SK-N-SH (cell line): ENCODE measurements around the gene TTC6. TPM values are rescaled to one million over a fixed set of nuclear protein-coding genes. Genes with fewer than 3 reads are reported as not detected.

ENCODE experiments used
- CTCF ChIA-PET: fragments of 300-600, 350-600 bp; formaldehyde crosslinking; extraction: SDS; loops from one replicate; lab custom pipeline; 2021; lab: Yijun Ruan, JAX
- POLR2A ChIA-PET: fragments of 350-600 bp; sonication (Branson Sonifier 250); formaldehyde crosslinking; extraction: SDS; loops from one replicate; lab custom pipeline; 2020; ENCODE audit warnings: antibody characterized with exemption, inconsistent platforms; lab: Yijun Ruan, JAX
- DNase-seq: peaks from one replicate; pipeline ENCODE4 v3.0.0; 2012
- H2AFZ ChIP-seq: fragments of 200-600 bp; sonication (generic); 2 replicates; pipeline ENCODE4 v1.8.1; 2016; ENCODE audit warnings: antibody characterized with exemption, mild to moderate bottlenecking, low read depth
- H3F3A ChIP-seq: fragments of 200-600 bp; sonication (generic); replicated peaks from 2 replicates; pipeline ENCODE3; 2016; ENCODE audit warnings: antibody characterized with exemption, mild to moderate bottlenecking; ENCODE audit not compliant: insufficient read depth
- H3K27ac ChIP-seq, 2 experiments: fragments of 200-500 bp in 1 of 2; fragments of 200-600 bp in 1 of 2; sonication (Bioruptor generic) in 1 of 2; sonication (generic), shearing (Covaris generic) in 1 of 2; 2 replicates each; pipeline versions ENCODE4 v1.5.1 to v1.6.1; 2014 to 2016; ENCODE audit warnings: low read depth in 2 of 2, inconsistent platforms in 1 of 2, low read length in 1 of 2, mild to moderate bottlenecking in 1 of 2, mixed read lengths in 1 of 2
- H3K27me3 ChIP-seq: fragments of 200-600 bp; sonication (generic), shearing (Covaris generic); 2 replicates; pipeline ENCODE4 v1.6.1; 2016; ENCODE audit warnings: mixed run types; ENCODE audit not compliant: insufficient read depth
- H3K36me3 ChIP-seq, 2 experiments: fragments of 200-500 bp in 1 of 2; fragments of 200-600 bp in 1 of 2; sonication (Bioruptor generic) in 1 of 2; sonication (generic) in 1 of 2; replicated peaks in 1 of 2; 2 replicates each; pipeline versions ENCODE3 to v1.5.1; 2014 to 2016; ENCODE audit warnings: low read length in 1 of 2, mild to moderate bottlenecking in 1 of 2; ENCODE audit not compliant: insufficient read depth in 2 of 2, control insufficient read depth in 1 of 2
- H3K4me1 ChIP-seq, 2 experiments: fragments of 200-500 bp in 1 of 2; fragments of 200-600 bp in 1 of 2; sonication (Bioruptor generic) in 1 of 2; sonication (generic), shearing (Covaris generic) in 1 of 2; 2 replicates each; pipeline versions ENCODE4 v1.5.1 to v1.6.1; 2014 to 2016; ENCODE audit warnings: low read depth in 1 of 2, low read length in 1 of 2, mixed run types in 1 of 2; ENCODE audit not compliant: insufficient read depth in 2 of 2, control insufficient read depth in 1 of 2
- H3K4me2 ChIP-seq: fragments of 200-600 bp; sonication (generic), shearing (Covaris generic); 2 replicates; pipeline ENCODE4 v1.6.1; 2017; ENCODE audit warnings: mixed run types
- H3K4me3 ChIP-seq, 2 experiments: fragments of 200-500 bp in 1 of 2; fragments of 200-600 bp in 1 of 2; sonication (Bioruptor generic) in 1 of 2; sonication (generic), shearing (Covaris generic) in 1 of 2; 2 replicates each; pipeline versions ENCODE4 v1.5.1 to v1.8.1; 2014 to 2016; ENCODE audit warnings: low read depth in 2 of 2, inconsistent platforms in 1 of 2, low read length in 1 of 2, mild to moderate bottlenecking in 1 of 2, mixed read lengths in 1 of 2, moderate library complexity in 1 of 2
- H3K79me2 ChIP-seq: fragments of 200-600 bp; sonication (generic); 2 replicates; pipeline ENCODE4 v1.8.1; 2017; ENCODE audit warnings: mild to moderate bottlenecking; ENCODE audit not compliant: insufficient read depth
- H3K9ac ChIP-seq: fragments of 200-600 bp; sonication (generic); 2 replicates; pipeline ENCODE4 v1.6.1; 2017; ENCODE audit warnings: mixed run types
- H3K9me2 ChIP-seq: fragments of 200-600 bp; sonication (generic); 2 replicates; pipeline ENCODE4 v1.6.1; 2017; ENCODE audit warnings: mixed run types
- H3K9me3 ChIP-seq: fragments of 200-600 bp; sonication (generic); 2 replicates; pipeline ENCODE4 v1.6.1; 2017; ENCODE audit warnings: mixed run types, mild to moderate bottlenecking, moderate library complexity
- H4K20me1 ChIP-seq: fragments of 200-600 bp; sonication (generic); 2 replicates; pipeline ENCODE4 v1.6.1; 2017; ENCODE audit warnings: mild to moderate bottlenecking, mixed run types; ENCODE audit not compliant: insufficient read depth
- CTCF ChIP-seq: fragments of 200-600 bp; sonication (generic); IDR thresholded peaks from 2 replicates; pipeline ENCODE4 v1.6.1; 2017; ENCODE audit warnings: antibody characterized with exemption, mild to moderate bottlenecking, moderate library complexity
- ELF1 ChIP-seq: IDR thresholded peaks from 2 replicates; pipeline ENCODE4 v1.4.0; 2012
- FOXM1 ChIP-seq: IDR thresholded peaks from 2 replicates; pipeline ENCODE4 v1.4.0; 2012; ENCODE audit warnings: low read depth, mild to moderate bottlenecking
- GABPA ChIP-seq: IDR thresholded peaks from 2 replicates; pipeline ENCODE4 v1.4.0; 2012; ENCODE audit warnings: low read depth, mild to moderate bottlenecking
- GATA2 ChIP-seq: sonication (generic); formaldehyde crosslinking; IDR thresholded peaks from 2 replicates; pipeline ENCODE4 v1.5.0; 2020; ENCODE audit warnings: mild to moderate bottlenecking, missing genetic modification reagents
- RAD21 ChIP-seq: IDR thresholded peaks from 2 replicates; pipeline ENCODE4 v1.6.1; 2012; ENCODE audit warnings: mild to moderate bottlenecking, low read length
- RFX5 ChIP-seq: IDR thresholded peaks from 2 replicates; pipeline ENCODE4 v1.6.1; 2012; ENCODE audit warnings: mild to moderate bottlenecking, improper control_type of control experiment, low read length
- RXRA ChIP-seq: IDR thresholded peaks from 2 replicates; pipeline ENCODE4 v1.4.0; 2012; ENCODE audit warnings: low read depth, mild to moderate bottlenecking, borderline replicate concordance
- SIN3A ChIP-seq: IDR thresholded peaks from 2 replicates; pipeline ENCODE4 v1.6.1; 2012; ENCODE audit warnings: low read depth, mild to moderate bottlenecking, low read length, moderate library complexity, borderline replicate concordance
- SMC3 ChIP-seq: IDR thresholded peaks from 2 replicates; pipeline ENCODE4 v1.6.1; 2012; ENCODE audit warnings: low read depth, low read length, improper control_type of control experiment
- TAF1 ChIP-seq: IDR thresholded peaks from 2 replicates; pipeline ENCODE4 v1.6.1; 2012; ENCODE audit warnings: low read depth, mild to moderate bottlenecking, low read length, moderate library complexity, borderline replicate concordance
- TEAD4 ChIP-seq: IDR thresholded peaks from 2 replicates; pipeline ENCODE4 v1.4.0; 2012; ENCODE audit warnings: mild to moderate bottlenecking, borderline replicate concordance; ENCODE audit not compliant: insufficient read depth
- YY1 ChIP-seq: IDR thresholded peaks from 2 replicates; pipeline ENCODE4 v1.4.0; 2012; ENCODE audit warnings: low read depth, mild to moderate bottlenecking
- WGBS: methylation state at CpG from one replicate; pipeline ENCODE4 v1.1.6; 2017; ENCODE audit warnings: low lambda C conversion rate; 5-methylcytosine and 5-hydroxymethylcytosine counted together
- polyA plus RNA-seq, 3 experiments: library from polyadenylated mRNA; depleted of rRNA; stranded (reverse); fragments of >200 nt; gene quantifications; 2 replicates each; pipeline ENCODE4 v1.2.3, GENCODE V29; 2012
- TF ChIP-seq, protein P1 (sequence below): IDR thresholded peaks from 2 replicates; pipeline ENCODE4 v1.6.1; 2012; ENCODE audit warnings: mild to moderate bottlenecking, low read depth, low read length, moderate library complexity
- TF ChIP-seq, protein P2 (sequence below): IDR thresholded peaks from 2 replicates; pipeline ENCODE4; 2012

TTC6 gene
- polyA plus RNA-seq, 1 of the 3 experiments (the other 2 are of a cell fraction) = not detected

DNA sequence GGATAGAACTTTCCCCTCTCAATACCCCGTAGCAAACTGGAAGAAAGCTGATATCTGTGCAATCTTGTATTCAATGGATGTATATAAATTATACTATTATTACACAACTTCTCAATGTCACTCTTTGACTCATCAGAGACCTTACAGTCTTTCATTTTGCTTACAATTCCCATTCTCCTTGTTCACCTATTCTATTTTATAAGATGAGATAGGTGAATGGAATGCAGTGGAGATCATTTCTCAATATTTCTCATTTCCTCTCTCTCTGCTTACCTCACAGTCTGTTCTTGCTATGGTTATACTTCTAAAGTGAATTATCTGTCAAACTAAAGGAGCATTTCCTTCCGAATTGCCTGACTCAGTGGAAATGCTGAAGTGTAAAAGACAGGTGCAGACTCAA is 15.3 kb upstream of the TTC6 start (continued):
- TF ChIP-seq, protein P1, sequence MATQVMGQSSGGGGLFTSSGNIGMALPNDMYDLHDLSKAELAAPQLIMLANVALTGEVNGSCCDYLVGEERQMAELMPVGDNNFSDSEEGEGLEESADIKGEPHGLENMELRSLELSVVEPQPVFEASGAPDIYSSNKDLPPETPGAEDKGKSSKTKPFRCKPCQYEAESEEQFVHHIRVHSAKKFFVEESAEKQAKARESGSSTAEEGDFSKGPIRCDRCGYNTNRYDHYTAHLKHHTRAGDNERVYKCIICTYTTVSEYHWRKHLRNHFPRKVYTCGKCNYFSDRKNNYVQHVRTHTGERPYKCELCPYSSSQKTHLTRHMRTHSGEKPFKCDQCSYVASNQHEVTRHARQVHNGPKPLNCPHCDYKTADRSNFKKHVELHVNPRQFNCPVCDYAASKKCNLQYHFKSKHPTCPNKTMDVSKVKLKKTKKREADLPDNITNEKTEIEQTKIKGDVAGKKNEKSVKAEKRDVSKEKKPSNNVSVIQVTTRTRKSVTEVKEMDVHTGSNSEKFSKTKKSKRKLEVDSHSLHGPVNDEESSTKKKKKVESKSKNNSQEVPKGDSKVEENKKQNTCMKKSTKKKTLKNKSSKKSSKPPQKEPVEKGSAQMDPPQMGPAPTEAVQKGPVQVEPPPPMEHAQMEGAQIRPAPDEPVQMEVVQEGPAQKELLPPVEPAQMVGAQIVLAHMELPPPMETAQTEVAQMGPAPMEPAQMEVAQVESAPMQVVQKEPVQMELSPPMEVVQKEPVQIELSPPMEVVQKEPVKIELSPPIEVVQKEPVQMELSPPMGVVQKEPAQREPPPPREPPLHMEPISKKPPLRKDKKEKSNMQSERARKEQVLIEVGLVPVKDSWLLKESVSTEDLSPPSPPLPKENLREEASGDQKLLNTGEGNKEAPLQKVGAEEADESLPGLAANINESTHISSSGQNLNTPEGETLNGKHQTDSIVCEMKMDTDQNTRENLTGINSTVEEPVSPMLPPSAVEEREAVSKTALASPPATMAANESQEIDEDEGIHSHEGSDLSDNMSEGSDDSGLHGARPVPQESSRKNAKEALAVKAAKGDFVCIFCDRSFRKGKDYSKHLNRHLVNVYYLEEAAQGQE = no peak
- TF ChIP-seq GABPA = no peak
- TF ChIP-seq CTCF = no peak
- no peak for TF ChIP-seq RXRA

DNA sequence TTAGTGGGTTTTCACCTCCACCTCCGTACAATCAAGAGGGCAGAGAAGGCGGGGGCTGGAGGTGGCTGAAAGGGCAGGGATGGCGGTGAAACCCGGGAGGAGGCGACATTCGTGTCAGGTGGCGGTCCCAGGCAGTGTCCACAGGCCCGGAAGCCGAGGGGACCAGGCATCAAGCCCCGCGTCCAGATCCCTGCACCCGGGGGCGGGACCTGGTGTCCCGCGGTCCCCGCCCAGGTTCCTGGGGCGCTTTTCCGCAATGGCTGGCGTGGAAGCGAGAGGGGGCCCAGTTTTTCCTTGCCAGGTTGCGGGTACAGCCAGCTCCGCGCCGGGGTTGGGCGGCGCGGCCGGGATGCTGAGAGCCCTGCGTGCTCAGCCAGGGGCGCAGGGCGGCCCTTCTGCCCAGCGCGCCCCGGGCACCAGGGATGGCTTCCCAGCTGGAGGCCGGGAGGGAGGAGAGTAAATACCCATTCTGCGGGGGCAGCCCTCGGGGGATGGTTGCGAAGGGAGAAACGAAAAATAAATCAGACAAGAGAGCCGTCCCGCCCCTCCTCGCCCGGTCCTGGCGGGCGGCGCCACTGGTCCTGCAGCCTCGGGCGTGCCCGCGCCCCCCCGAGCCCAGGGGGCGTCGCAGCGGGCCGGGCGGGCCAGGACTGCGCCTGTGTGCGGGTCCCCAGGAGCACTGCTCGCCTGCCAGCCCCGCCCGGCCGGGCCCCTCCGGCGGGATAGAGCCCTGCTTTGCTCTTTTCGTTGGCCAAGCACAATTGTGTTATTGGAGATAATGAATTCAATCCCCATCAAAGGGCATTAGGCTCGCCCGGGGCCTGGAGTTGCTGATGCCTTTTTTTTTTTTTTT is 11.8 kb upstream of the TTC6 start:
- TF ChIP-seq YY1 (no peak), GATA2 (CRISPR knock-in tag) (no peak), RFX5 (no peak), SMC3 (no peak), RXRA (no peak), TAF1 (no peak), ELF1 (no peak), GABPA (no peak), FOXM1 (no peak), RAD21 (no peak), TEAD4 (no peak), SIN3A (no peak)
- TF ChIP-seq, protein P2, sequence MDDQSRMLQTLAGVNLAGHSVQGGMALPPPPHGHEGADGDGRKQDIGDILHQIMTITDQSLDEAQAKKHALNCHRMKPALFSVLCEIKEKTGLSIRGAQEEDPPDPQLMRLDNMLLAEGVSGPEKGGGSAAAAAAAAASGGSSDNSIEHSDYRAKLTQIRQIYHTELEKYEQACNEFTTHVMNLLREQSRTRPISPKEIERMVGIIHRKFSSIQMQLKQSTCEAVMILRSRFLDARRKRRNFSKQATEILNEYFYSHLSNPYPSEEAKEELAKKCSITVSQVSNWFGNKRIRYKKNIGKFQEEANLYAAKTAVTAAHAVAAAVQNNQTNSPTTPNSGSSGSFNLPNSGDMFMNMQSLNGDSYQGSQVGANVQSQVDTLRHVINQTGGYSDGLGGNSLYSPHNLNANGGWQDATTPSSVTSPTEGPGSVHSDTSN = no peak
- Histone ChIP-seq H3K4me1 (no peaks in the 10 kb centered on the region), H4K20me1 (no peaks in the 10 kb centered on the region), H3K9ac (no peak overlapping the region), H3K79me2 (no peaks in the 10 kb centered on the region), H3K9me3 (no peaks in the 10 kb centered on the region), H3K36me3 (no peaks in the 10 kb centered on the region), H3K27ac (no peak overlapping the region), H3K4me3 (no peak overlapping the region), H3K27me3 (peaks cover 4% of the 10 kb centered on the region; the same call in 1 of the 2 replicates), H3K9me2 (no peaks in the 10 kb centered on the region), H3K4me2 (no peak overlapping the region), H3F3A (no peaks in the 10 kb centered on the region), H2AFZ (no peak overlapping the region)
- ChIA-PET CTCF (no interaction called here), POLR2A (no interaction called here)
- DNase-seq = no peak
- 11% methylated on average over 8 of the region's 67 CpGs for WGBS
